ENCODE measurements around the gene NALF2.

Gene NALF2

GRCh38 chrX:69531031-69531755, 27.1 kb downstream of the NALF2 start:
- DNase-seq = no peak

DNA sequence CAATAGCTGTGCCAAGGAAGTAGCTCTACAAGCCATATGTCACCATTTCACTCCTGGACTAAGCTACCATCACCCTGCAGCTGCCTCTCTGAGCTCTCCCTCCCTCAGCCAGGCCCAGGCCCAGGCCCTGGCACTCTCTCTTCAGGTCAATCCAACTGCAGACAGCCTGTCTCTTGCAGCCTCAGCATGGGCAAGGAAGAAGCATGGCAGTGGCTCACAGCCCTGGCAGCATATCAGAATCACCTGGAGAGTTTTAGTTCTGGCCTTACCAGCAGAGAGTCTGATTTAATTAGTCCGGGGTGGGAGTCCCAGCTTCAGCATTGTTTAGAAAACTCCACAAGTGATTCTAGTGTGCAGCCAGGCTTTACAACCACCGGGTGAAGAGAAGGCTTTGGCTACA, 31.5 kb downstream of the NALF2 start:
- DNase-seq = no peak

GRCh38 chrX:69538321-69538876, 34.3 kb downstream of the NALF2 start:
- DNase-seq = peak; percentile 5

DNA sequence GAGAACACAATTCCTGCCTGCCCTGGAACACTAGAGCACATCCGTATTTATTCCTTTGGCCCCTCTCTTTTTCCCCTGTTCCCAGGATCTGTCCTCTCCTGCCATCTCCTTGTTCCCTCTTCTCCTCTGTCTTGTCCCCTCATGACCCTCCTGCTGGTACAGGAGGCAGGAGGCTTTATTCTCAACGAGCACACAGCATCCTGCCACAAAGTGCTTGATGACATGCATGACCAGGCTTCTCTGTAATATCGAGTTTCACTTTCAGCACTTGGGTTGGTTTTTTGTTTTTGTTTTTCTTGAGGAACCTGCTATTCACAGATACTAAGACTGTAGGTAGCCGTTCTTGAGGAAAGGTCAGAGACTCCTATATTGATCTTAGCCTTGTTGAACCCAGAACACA, 35.3 kb downstream of the NALF2 start:
- no peak for DNase-seq

DNA sequence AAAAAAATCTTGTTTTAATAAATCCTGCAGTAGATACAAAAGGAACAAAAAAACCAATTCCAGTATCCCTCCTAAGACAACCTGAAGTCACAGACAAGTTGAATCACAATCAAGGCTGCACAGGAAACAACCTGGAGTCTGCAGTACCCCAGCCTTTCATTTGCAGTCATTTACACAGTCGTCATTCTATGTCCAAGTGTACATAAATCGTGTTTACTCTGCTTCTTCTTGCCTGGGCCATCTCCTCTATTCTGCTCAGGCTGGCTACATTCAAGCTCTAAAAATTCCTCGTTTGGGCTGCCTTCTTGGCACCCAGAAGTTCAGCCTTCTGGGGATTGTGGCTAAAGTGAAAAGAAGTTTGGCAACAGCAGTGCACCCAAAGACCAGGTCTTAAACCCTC, 37.8 kb downstream of the NALF2 start:
- no peak for DNase-seq

- DNase-seq = no peak
These were observed 39.4 kb downstream of the NALF2 start for GRCh38 chrX:69543572-69543971.

DNA sequence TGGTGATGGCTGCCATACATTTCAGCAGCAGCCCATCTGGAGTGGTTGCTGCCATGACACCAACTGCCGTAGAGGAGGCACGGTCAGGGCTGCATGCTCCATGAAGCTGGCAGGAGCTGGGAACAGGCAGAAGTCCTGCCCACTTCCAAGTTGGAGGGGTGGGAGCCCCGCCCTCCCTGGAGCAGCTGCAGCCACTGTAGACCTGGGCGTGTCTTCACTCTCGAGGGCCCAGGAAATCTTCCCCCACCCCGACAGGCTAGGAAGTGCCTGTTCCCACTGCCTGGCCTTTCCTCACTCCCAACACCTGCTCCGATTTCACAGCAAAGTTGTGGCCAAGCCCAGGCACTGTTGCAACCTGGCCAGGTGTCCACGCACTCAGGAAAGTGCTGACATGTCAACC, 42.3 kb downstream of the NALF2 start:
- no peak for DNase-seq

- no peak for DNase-seq
These were observed 42.9 kb downstream of the NALF2 start for GRCh38 chrX:69546978-69547377.

DNA sequence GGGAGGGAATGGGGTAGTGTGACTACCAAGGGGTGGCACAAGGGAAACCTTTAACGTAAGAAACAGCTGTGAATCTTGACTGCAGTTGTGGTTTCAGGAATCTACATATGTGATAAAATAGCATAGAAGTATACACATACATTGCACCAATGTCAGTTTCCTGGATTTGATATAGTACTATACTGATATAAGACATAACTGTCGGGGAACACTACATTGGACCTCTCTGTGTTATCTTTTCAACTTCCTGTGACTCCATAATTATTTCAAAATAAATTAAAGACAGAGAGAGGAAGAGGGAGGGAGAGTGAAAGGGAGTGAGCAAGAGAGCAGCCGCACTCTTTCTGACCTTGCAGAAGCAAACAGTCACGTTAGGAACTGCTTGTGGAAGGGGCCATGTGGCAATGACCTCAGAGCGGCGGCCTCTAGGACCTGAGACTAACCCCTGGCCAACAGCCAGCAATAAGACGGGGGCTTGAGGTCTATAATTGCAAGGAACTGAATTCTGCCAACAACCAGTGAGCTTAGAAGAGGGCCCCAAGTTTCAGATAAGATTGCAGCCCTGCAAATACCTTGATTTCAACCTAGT, 47.4 kb downstream of the NALF2 start:
- DNase-seq = no peak

DNA sequence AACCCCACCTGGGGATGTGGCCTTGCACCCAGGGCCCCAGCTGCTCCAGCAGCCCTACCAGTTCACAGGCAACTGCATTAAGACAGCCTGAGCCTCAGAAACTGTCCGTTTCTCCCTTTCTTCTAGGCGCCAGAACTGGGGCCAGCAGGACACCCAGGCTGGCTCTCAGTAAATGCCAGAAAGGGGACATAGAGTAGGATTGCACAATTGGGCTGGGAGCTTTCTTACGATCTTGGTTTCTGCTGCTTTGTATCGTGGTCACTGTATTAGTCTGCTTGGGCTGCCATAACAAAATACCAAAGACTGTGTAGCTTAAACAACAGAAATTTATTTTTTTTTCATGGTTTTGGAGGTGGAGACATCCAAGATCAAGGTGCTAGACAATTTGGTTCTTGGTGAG, 48.4 kb downstream of the NALF2 start:
- no peak for DNase-seq
